GM12872 (cell line): ENCODE results near the gene STX5.

ENCODE experiments used
- TF ChIP-seq, protein P1 (sequence below): IDR thresholded peaks from 3 replicates; pipeline ENCODE4 v1.5.1; 2011; ENCODE audit warnings: low read depth, mild to moderate bottlenecking, low read length, moderate library complexity; ENCODE audit not compliant: insufficient read depth

The STX5 gene

GRCh38 chr11:62811659-62812058 is 20.2 kb downstream of the STX5 start:
- TF ChIP-seq, protein P1, sequence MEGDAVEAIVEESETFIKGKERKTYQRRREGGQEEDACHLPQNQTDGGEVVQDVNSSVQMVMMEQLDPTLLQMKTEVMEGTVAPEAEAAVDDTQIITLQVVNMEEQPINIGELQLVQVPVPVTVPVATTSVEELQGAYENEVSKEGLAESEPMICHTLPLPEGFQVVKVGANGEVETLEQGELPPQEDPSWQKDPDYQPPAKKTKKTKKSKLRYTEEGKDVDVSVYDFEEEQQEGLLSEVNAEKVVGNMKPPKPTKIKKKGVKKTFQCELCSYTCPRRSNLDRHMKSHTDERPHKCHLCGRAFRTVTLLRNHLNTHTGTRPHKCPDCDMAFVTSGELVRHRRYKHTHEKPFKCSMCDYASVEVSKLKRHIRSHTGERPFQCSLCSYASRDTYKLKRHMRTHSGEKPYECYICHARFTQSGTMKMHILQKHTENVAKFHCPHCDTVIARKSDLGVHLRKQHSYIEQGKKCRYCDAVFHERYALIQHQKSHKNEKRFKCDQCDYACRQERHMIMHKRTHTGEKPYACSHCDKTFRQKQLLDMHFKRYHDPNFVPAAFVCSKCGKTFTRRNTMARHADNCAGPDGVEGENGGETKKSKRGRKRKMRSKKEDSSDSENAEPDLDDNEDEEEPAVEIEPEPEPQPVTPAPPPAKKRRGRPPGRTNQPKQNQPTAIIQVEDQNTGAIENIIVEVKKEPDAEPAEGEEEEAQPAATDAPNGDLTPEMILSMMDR: no peak

DNA sequence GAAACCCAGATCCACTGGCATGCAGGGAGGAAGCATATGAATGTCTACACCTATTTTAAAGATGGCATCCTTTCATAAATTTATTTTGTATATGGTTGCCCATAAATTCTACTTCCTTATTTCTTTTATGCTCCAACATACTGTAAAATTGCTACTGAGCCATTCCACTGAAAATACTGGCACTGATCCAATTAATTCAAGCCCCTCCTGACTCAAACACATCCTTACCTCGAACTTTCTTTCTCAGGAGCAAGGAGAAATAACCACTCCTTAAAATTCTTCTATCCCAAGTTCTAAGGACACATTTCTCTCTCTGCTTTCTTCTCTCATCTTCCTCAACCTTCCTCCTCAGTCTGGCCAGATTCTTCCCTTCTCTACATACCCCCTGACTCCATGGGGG is 21.1 kb downstream of the STX5 start:
- TF ChIP-seq, protein P1: no peak

DNA sequence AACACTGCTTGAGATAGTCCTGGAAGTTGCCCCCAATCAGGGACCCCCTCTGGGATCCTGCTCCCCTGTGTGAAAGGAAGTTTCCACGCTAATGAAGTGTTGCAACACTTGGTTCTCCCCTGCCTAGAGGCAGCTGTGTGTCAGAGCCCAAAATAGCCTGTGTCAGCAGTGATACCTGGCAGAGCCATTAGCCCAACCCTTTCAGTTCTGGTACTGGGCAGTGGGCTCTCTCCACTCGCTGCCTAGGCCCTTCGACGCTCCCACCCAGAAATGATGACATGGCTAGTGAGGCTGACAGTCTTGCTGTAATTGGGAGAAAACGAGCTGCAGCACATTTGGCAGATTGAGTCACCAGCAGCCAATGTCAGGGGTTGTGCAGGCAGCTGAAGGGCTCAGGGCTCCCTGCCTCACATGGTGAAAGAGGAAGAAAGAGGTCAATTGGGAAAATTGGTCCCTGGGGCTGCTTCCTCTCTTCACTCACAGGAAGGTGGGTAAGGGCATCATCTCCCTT is 25.2 kb downstream of the STX5 start:
- TF ChIP-seq, protein P1: no peak

GRCh38 chr11:62805961-62806441 is 25.9 kb downstream of the STX5 start:
- TF ChIP-seq, protein P1: no peak

- TF ChIP-seq, protein P1: peak; percentile 32; the same call in 1 of the 3 replicates
These were observed 26.6 kb downstream of the STX5 start, which contains the start of gene NXF1 for GRCh38 chr11:62805076-62805892. NXF1 (minus strand) TSS chr11:62805440; CDS start chr11:62805356, 84 bp downstream.

- TF ChIP-seq, protein P1: no peak
These were observed 27.4 kb downstream of the STX5 start for GRCh38 chr11:62804310-62805075.

DNA sequence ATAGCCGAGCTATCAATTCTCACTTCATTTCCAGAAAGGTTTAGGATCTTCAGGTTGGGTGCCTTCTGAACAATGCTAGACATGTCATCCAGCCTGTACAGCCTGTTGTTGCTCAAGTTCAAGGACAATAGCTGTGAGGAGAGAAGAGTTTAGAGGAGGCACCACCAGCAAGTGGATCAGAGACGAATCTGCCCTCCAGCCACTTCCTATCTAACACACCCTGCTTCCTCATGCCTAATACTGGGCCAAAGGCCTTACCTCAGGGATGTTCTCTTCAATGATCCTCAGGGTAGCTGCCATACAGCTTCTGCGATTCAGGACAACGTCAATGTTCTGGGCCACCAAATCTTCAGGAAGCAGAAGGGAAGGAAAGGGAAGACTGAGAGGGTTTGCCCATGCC is 30.8 kb downstream of the STX5 start:
- TF ChIP-seq, protein P1: no peak
